B cell (primary cell): ENCODE measurements around the gene CNKSR2.

Experiments used
- EZH2 ChIP-seq: IDR thresholded peaks from 2 replicates; pipeline ENCODE4 v1.6.1; 2012; ENCODE audit warnings: borderline replicate concordance, low read depth, mild to moderate bottlenecking, moderate library complexity, low read length; ENCODE audit not compliant: insufficient read depth, poor library complexity, severe bottlenecking
- TF ChIP-seq, protein P1 (sequence below): fragments of 200-600 bp; IDR thresholded peaks from one replicate; pipeline ENCODE4 v1.8.0; 2022; ENCODE audit warnings: antibody characterized with exemption, mild to moderate bottlenecking

DNA sequence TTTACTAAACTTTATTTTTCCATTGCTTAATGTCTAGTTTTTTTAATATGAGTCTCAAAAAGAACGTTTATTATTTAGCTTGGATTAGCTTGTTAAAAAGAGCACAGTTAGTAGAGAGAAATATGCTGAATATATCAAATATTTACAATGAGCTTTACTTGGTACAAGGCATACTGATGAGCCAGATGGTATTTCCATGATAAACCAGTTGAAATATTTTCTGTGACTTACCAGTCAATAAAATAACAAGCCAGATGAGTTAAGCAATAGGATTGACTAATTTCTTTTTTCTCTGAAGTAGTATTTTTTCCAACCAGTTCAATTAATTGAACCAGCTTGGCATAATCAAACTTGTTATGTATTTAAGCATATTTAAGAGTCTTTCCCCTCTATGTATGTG is 149.8 kb downstream of the CNKSR2 start:
- TF ChIP-seq, protein P1, sequence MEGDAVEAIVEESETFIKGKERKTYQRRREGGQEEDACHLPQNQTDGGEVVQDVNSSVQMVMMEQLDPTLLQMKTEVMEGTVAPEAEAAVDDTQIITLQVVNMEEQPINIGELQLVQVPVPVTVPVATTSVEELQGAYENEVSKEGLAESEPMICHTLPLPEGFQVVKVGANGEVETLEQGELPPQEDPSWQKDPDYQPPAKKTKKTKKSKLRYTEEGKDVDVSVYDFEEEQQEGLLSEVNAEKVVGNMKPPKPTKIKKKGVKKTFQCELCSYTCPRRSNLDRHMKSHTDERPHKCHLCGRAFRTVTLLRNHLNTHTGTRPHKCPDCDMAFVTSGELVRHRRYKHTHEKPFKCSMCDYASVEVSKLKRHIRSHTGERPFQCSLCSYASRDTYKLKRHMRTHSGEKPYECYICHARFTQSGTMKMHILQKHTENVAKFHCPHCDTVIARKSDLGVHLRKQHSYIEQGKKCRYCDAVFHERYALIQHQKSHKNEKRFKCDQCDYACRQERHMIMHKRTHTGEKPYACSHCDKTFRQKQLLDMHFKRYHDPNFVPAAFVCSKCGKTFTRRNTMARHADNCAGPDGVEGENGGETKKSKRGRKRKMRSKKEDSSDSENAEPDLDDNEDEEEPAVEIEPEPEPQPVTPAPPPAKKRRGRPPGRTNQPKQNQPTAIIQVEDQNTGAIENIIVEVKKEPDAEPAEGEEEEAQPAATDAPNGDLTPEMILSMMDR = no peak
- no peak for TF ChIP-seq EZH2
